H9 (cell line): ENCODE data around the gene SCT. TPM values are rescaled to one million over a fixed set of nuclear protein-coding genes. Genes with fewer than 3 reads are reported as not detected.

ENCODE experiments used
- DNase-seq: peaks from one replicate; pipeline ENCODE4 v3.0.0-alpha.2; 2017
- H2AFZ ChIP-seq: one replicate; pipeline ENCODE4 v1.6.1; 2013; ENCODE audit warnings: mild to moderate bottlenecking, low read length, control low read depth, moderate library complexity
- H2AK5ac ChIP-seq: 2 replicates; pipeline ENCODE4 v1.6.1; 2013; ENCODE audit warnings: low read length, control low read depth, mixed read lengths; ENCODE audit not compliant: insufficient read length
- H2BK120ac ChIP-seq: one replicate; pipeline ENCODE4 v1.6.1; 2013; ENCODE audit warnings: low read depth, mild to moderate bottlenecking, low read length, control low read depth, inconsistent platforms; ENCODE audit not compliant: poor library complexity, severe bottlenecking
- H2BK12ac ChIP-seq: 2 replicates; pipeline ENCODE4 v1.6.1; 2013; ENCODE audit warnings: low read length, control low read depth, mixed read lengths, low read depth; ENCODE audit not compliant: insufficient read length
- H2BK15ac ChIP-seq: 2 replicates; pipeline ENCODE4 v1.6.1; 2013; ENCODE audit warnings: low read depth, low read length, control low read depth
- H2BK20ac ChIP-seq: one replicate; pipeline ENCODE4 v1.6.1; 2013; ENCODE audit warnings: low read depth, mild to moderate bottlenecking, low read length, control low read depth, inconsistent platforms; ENCODE audit not compliant: poor library complexity, severe bottlenecking
- H2BK5ac ChIP-seq: 2 replicates; pipeline ENCODE4 v1.6.1; 2013; ENCODE audit warnings: low read length, control low read depth, mixed read lengths; ENCODE audit not compliant: insufficient read length
- H3K14ac ChIP-seq: 2 replicates; pipeline ENCODE4 v1.6.1; 2013; ENCODE audit warnings: low read length, control low read depth; ENCODE audit not compliant: insufficient read depth
- H3K18ac ChIP-seq: 2 replicates; pipeline ENCODE4 v1.6.1; 2013; ENCODE audit warnings: low read depth, mild to moderate bottlenecking, mixed read lengths, low read length, control low read depth; ENCODE audit not compliant: insufficient read length
- H3K23ac ChIP-seq: 2 replicates; pipeline ENCODE4 v1.6.1; 2013; ENCODE audit warnings: low read length, control low read depth, mixed read lengths, low read depth; ENCODE audit not compliant: insufficient read length
- H3K23me2 ChIP-seq: 2 replicates; pipeline ENCODE4 v1.6.1; 2013; ENCODE audit warnings: low read depth, mild to moderate bottlenecking, mixed read lengths, low read length, control low read depth; ENCODE audit not compliant: insufficient read length, poor library complexity, severe bottlenecking
- H3K27ac ChIP-seq: 2 replicates; pipeline ENCODE4 v1.5.1; 2013; ENCODE audit warnings: low read length, control low read depth, mixed read lengths, low read depth; ENCODE audit not compliant: insufficient read length
- H3K27me3 ChIP-seq: 2 replicates; pipeline ENCODE4 v1.6.1; 2013; ENCODE audit warnings: low read length, control low read depth, inconsistent platforms; ENCODE audit not compliant: insufficient read depth
- H3K4ac ChIP-seq: 2 replicates; pipeline ENCODE4 v1.6.1; 2013; ENCODE audit warnings: low read depth, mild to moderate bottlenecking, control low read depth, inconsistent platforms, low read length, moderate library complexity
- H3K4me1 ChIP-seq: 2 replicates; pipeline ENCODE4 v1.6.1; 2013; ENCODE audit warnings: low read length, control low read depth, inconsistent platforms; ENCODE audit not compliant: insufficient read depth
- H3K4me2 ChIP-seq: 2 replicates; pipeline ENCODE4 v1.6.1; 2013; ENCODE audit warnings: low read length, control low read depth, mixed read lengths; ENCODE audit not compliant: insufficient read length, insufficient read depth
- H3K56ac ChIP-seq: 2 replicates; pipeline ENCODE4 v1.6.1; 2013; ENCODE audit warnings: low read depth, mild to moderate bottlenecking, mixed read lengths, low read length, control low read depth; ENCODE audit not compliant: insufficient read length
- H3K79me1 ChIP-seq: 2 replicates; pipeline ENCODE4 v1.6.1; 2013; ENCODE audit warnings: low read depth, mild to moderate bottlenecking, moderate library complexity, low read length, control low read depth, inconsistent platforms; ENCODE audit not compliant: insufficient read depth, poor library complexity, severe bottlenecking
- H3K79me2 ChIP-seq: 2 replicates; pipeline ENCODE4 v1.6.1; 2013; ENCODE audit warnings: low read length, control low read depth, inconsistent platforms; ENCODE audit not compliant: insufficient read depth
- H3K9ac ChIP-seq: 2 replicates; pipeline ENCODE4 v1.6.1; 2013; ENCODE audit warnings: low read length, control low read depth, mixed read lengths; ENCODE audit not compliant: insufficient read length; ENCODE audit errors: extremely low read depth
- H3K9me3 ChIP-seq: one replicate; pipeline ENCODE4 v1.6.1; 2013; ENCODE audit warnings: low read depth, low read length, inconsistent platforms; ENCODE audit not compliant: control insufficient read depth
- H3T11ph ChIP-seq: one replicate; pipeline ENCODE4 v1.6.1; 2013; ENCODE audit warnings: mild to moderate bottlenecking, low read length, control low read depth, inconsistent platforms
- H4K20me1 ChIP-seq: one replicate; pipeline ENCODE4 v1.6.1; 2013; ENCODE audit not compliant: control insufficient read depth, insufficient read length, insufficient read depth
- H4K5ac ChIP-seq: 2 replicates; pipeline ENCODE4 v1.6.1; 2013; ENCODE audit warnings: low read depth, mild to moderate bottlenecking, mixed read lengths, low read length, control low read depth; ENCODE audit not compliant: insufficient read length
- H4K8ac ChIP-seq: replicated peaks from 2 replicates; pipeline ENCODE4 v1.6.1; 2013; ENCODE audit warnings: low read length, control low read depth, mixed read lengths, low read depth; ENCODE audit not compliant: insufficient read length
- H4K91ac ChIP-seq: 2 replicates; pipeline ENCODE4 v1.6.1; 2013; ENCODE audit warnings: low read depth, mild to moderate bottlenecking, moderate library complexity, mixed read lengths, low read length, control low read depth; ENCODE audit not compliant: insufficient read length
- H3K27ac Mint-ChIP-seq, 3 experiments: 2 replicates in 2 of 3; 3 replicates in 1 of 3; pipeline ENCODE4 v1.8.0; 2020 to 2021; ENCODE audit warnings: mixed read lengths in 3 of 3, mild to moderate bottlenecking in 1 of 3, moderate library complexity in 1 of 3
- H3K27me3 Mint-ChIP-seq: 2 replicates; pipeline ENCODE4 v1.8.0; 2021; ENCODE audit warnings: low read depth, mild to moderate bottlenecking, moderate library complexity, mixed read lengths
- H3K36me3 Mint-ChIP-seq, 3 experiments: 2 replicates in 2 of 3; 3 replicates in 1 of 3; pipeline ENCODE4 v1.8.0; 2020 to 2021; ENCODE audit warnings: low read depth in 3 of 3, mixed read lengths in 3 of 3; ENCODE audit not compliant: insufficient read depth in 1 of 3
- H3K4me1 Mint-ChIP-seq, 2 experiments: 2 replicates each; pipeline ENCODE4 v1.8.0; 2020; ENCODE audit warnings: mixed read lengths in 2 of 2
- H3K4me3 Mint-ChIP-seq, 2 experiments: 2 replicates in 1 of 2; 3 replicates in 1 of 2; pipeline ENCODE4 v1.8.0; 2020 to 2021; ENCODE audit warnings: mild to moderate bottlenecking in 2 of 2, mixed read lengths in 2 of 2, moderate library complexity in 1 of 2
- H3K9me3 Mint-ChIP-seq, 2 experiments: 2 replicates in 1 of 2; 3 replicates in 1 of 2; pipeline ENCODE4 v1.8.0; 2020; ENCODE audit warnings: mild to moderate bottlenecking in 2 of 2, mixed read lengths in 2 of 2, moderate library complexity in 1 of 2
- WGBS: extraction: QIAGEN DNeasy Blood & Tissue Kit; methylation state at CpG from one replicate; pipeline ENCODE4 v1.1.7; 2013; ENCODE audit warnings: missing lambda C conversion rate, low lambda C conversion rate, mixed read lengths; ENCODE audit not compliant: insufficient read length; ENCODE audit errors: extremely low coverage; 5-methylcytosine and 5-hydroxymethylcytosine counted together
- total RNA-seq: library from RNA; stranded (reverse); gene quantifications from 2 replicates; pipeline ENCODE4 v1.2.1, GENCODE V29; 2021
- TF ChIP-seq, protein P1 (sequence below): fragments of 200-600 bp; sonication (generic); conservative IDR thresholded peaks from 3 replicates; pipeline ENCODE4 v1.8.0; 2021; ENCODE audit warnings: antibody characterized with exemption, mild to moderate bottlenecking

SCT gene
- total RNA-seq, 1 experiment from 2014 or later = 1.8 TPM

DNA sequence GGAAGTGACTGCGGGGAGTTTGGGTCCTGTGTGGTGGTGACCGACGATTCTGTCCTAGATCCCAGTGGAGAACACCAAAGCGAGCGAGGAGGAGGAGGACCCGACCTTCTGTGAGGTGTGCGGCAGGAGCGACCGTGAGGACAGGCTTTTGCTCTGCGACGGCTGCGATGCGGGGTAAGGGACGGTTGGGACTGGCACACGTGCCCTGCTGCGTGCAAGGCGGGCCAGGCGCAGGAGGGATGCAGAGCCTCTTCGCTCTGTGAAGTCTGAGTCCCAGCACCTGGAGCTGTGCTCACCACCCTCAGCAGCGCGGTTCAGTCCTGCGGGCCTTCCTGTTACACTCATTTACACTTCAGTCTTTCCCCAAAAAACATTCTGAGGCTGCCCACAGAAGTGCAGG, 34.5 kb downstream of the SCT start:
- Histone ChIP-seq H4K5ac (no peak overlapping the region), H3T11ph (no peak overlapping the region), H3K9me3 (no peaks in the 10 kb centered on the region), H3K79me2 (no peaks in the 10 kb centered on the region; the same call in 1 of the 2 replicates), H3K79me1 (peaks cover 4% of the 10 kb centered on the region), H2BK12ac (no peak overlapping the region), H3K4me1 (no peaks in the 10 kb centered on the region), H2AK5ac (no peak overlapping the region), H3K18ac (no peak overlapping the region), H3K23ac (no peak overlapping the region), H2AFZ (no peak overlapping the region), H3K4ac (no peak overlapping the region), H2BK20ac (no peak overlapping the region), H2BK120ac (no peak overlapping the region), H3K9ac (no peak overlapping the region), H3K56ac (no peak overlapping the region), H2BK5ac (no peak overlapping the region), H4K20me1 (no peaks in the 10 kb centered on the region), H3K27ac (no peak overlapping the region), H4K8ac (no peak overlapping the region), H3K23me2 (no peaks in the 10 kb centered on the region), H2BK15ac (no peak overlapping the region), H3K27me3 (no peaks in the 10 kb centered on the region), H3K4me2 (no peak overlapping the region), H4K91ac (no peak overlapping the region), H3K14ac (no peak overlapping the region)
- H3K27me3 Mint-ChIP-seq = 0 out of 2 replicates have a peak, but pooled peaks cover 2% of the 10 kb centered on the region
- no peaks in the 10 kb centered on the region; a peak in 1 of 5 replicates for H3K9me3 Mint-ChIP-seq
- H3K4me1 Mint-ChIP-seq = no peaks in the 10 kb centered on the region
- no peak overlapping the region for H3K4me3 Mint-ChIP-seq
- TF ChIP-seq, protein P1, sequence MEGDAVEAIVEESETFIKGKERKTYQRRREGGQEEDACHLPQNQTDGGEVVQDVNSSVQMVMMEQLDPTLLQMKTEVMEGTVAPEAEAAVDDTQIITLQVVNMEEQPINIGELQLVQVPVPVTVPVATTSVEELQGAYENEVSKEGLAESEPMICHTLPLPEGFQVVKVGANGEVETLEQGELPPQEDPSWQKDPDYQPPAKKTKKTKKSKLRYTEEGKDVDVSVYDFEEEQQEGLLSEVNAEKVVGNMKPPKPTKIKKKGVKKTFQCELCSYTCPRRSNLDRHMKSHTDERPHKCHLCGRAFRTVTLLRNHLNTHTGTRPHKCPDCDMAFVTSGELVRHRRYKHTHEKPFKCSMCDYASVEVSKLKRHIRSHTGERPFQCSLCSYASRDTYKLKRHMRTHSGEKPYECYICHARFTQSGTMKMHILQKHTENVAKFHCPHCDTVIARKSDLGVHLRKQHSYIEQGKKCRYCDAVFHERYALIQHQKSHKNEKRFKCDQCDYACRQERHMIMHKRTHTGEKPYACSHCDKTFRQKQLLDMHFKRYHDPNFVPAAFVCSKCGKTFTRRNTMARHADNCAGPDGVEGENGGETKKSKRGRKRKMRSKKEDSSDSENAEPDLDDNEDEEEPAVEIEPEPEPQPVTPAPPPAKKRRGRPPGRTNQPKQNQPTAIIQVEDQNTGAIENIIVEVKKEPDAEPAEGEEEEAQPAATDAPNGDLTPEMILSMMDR = no peak
- no peak for DNase-seq
- H3K27ac Mint-ChIP-seq = peak overlapping the region in 2 of 3 experiments; percentile 69 to 73; a peak in 2 of 7 replicates
- peaks cover 63 to 93% (median 92%) of the 10 kb centered on the region in 3 experiments for H3K36me3 Mint-ChIP-seq
- no CpG with 5 or more reads among the region's 22 CpGs for WGBS
